T-helper 17 cell (primary cell): ENCODE measurements around the gene PCBD2. TPM values are rescaled to one million over a fixed set of nuclear protein-coding genes. Genes with fewer than 3 reads are reported as not detected.
A peak's percentile ranks its signal among the peaks of the same experiment; 100 is the strongest.
"Not testable (repeated sequence)": the region's sequence is repeated elsewhere in the genome, so short reads cannot be mapped to it uniquely, and the experiment has no call there.

Experiments
- ATAC-seq: fragments of 150-1000 bp; cut with Tn5 transposase; 2 replicates; pipeline ENCODE4 v1.10.0; 2021; ENCODE audit warnings: mild to moderate bottlenecking, moderate library complexity
- DNase-seq, 3 donors: peaks; one replicate each; pipeline versions ENCODE4 v3.0.0 to v3.0.0-alpha.2; 2020 to 2021
- H3K9me3 ChIP-seq: one replicate; pipeline ENCODE4 v1.7.0; 2013; ENCODE audit warnings: low read length, mild to moderate bottlenecking; ENCODE audit not compliant: control insufficient read depth, poor library complexity, severe bottlenecking
- H3K27ac Mint-ChIP-seq: one replicate; pipeline ENCODE4 v1.8.0; 2022; ENCODE audit warnings: mild to moderate bottlenecking, moderate library complexity, mixed read lengths
- H3K27me3 Mint-ChIP-seq: one replicate; pipeline ENCODE4 v1.8.0; 2022; ENCODE audit warnings: mixed read lengths
- H3K36me3 Mint-ChIP-seq: one replicate; pipeline ENCODE4 v1.8.0; 2022; ENCODE audit warnings: low read depth, mixed read lengths
- H3K4me1 Mint-ChIP-seq: one replicate; pipeline ENCODE4 v1.8.0; 2022; ENCODE audit warnings: mild to moderate bottlenecking, mixed read lengths
- H3K4me3 Mint-ChIP-seq: one replicate; pipeline ENCODE4 v1.8.0; 2022; ENCODE audit warnings: mild to moderate bottlenecking, moderate library complexity, mixed read lengths
- total RNA-seq, 4 donors: library from RNA in 2 of 4; stranded (reverse) in 2 of 4; gene quantifications; one replicate each; pipeline ENCODE4 v1.2.3 and lab custom pipeline; 2022 to 2026

The PCBD2 gene
- total RNA-seq, 2 donors from 2014 or later: 9.0 to 10.9 TPM

- ATAC-seq: no peak
- Mint-ChIP-seq H3K4me3 (no peak overlapping the region), H3K36me3 (peaks cover 3% of the 10 kb centered on the region), H3K27me3 (no peaks in the 10 kb centered on the region), H3K27ac (peak overlapping the region; percentile 81), H3K4me1 (peaks cover 23% of the 10 kb centered on the region)
- no peaks in the 10 kb centered on the region for H3K9me3 ChIP-seq
- DNase-seq: no peak
Measured at GRCh38 chr5:134887593-134888159, 17.3 kb upstream of the PCBD2 start.

- no peak overlapping the region for H3K27ac Mint-ChIP-seq
- peaks cover 3% of the 10 kb centered on the region for H3K36me3 Mint-ChIP-seq
- H3K27me3 Mint-ChIP-seq: no peaks in the 10 kb centered on the region
- no peak overlapping the region for H3K4me3 Mint-ChIP-seq
- H3K9me3 ChIP-seq: no peaks in the 10 kb centered on the region
- no peak for ATAC-seq
- no peak for DNase-seq
- H3K4me1 Mint-ChIP-seq: peaks cover 26% of the 10 kb centered on the region
Measured at GRCh38 chr5:134889335-134889734, 15.6 kb upstream of the PCBD2 start.

GRCh38 chr5:134891473-134891872 lies 13.5 kb upstream of the PCBD2 start:
- ATAC-seq: no peak

GRCh38 chr5:134892282-134892681 lies 12.6 kb upstream of the PCBD2 start:
- DNase-seq (no peak), ATAC-seq (no peak)
- H3K9me3 ChIP-seq: no peaks in the 10 kb centered on the region
- no peak overlapping the region for H3K4me3 Mint-ChIP-seq
- peaks cover 3% of the 10 kb centered on the region for H3K36me3 Mint-ChIP-seq
- H3K27me3 Mint-ChIP-seq: no peaks in the 10 kb centered on the region
- no peak overlapping the region for H3K27ac Mint-ChIP-seq
- H3K4me1 Mint-ChIP-seq: peaks cover 16% of the 10 kb centered on the region

More at GRCh38 chr5:134891473-134891872, 13.5 kb upstream of the PCBD2 start:
- Mint-ChIP-seq H3K4me1 (peaks cover 16% of the 10 kb centered on the region), H3K27ac (no peak overlapping the region), H3K4me3 (no peak overlapping the region), H3K36me3 (peaks cover 3% of the 10 kb centered on the region), H3K27me3 (no peaks in the 10 kb centered on the region)
- DNase-seq: no peak
- H3K9me3 ChIP-seq: no peaks in the 10 kb centered on the region

- H3K27ac Mint-ChIP-seq: peak overlapping the region; percentile 49
- ATAC-seq (no peak), DNase-seq (no peak)
- no peaks in the 10 kb centered on the region for H3K9me3 ChIP-seq
- no peaks in the 10 kb centered on the region for H3K27me3 Mint-ChIP-seq
- H3K4me1 Mint-ChIP-seq: peaks cover 12% of the 10 kb centered on the region
- peaks cover 3% of the 10 kb centered on the region for H3K36me3 Mint-ChIP-seq
- H3K4me3 Mint-ChIP-seq: no peak overlapping the region
Measured at GRCh38 chr5:134892926-134893325, 12.0 kb upstream of the PCBD2 start.

- peaks cover 3% of the 10 kb centered on the region for H3K36me3 Mint-ChIP-seq
- ATAC-seq: no peak
- H3K4me1 Mint-ChIP-seq: peaks cover 11% of the 10 kb centered on the region
- H3K9me3 ChIP-seq: no peaks in the 10 kb centered on the region
- DNase-seq: no peak
- no peak overlapping the region for H3K4me3 Mint-ChIP-seq
- H3K27ac Mint-ChIP-seq: peak overlapping the region; percentile 49
- no peaks in the 10 kb centered on the region for H3K27me3 Mint-ChIP-seq
Measured at GRCh38 chr5:134893748-134894505, 11.0 kb upstream of the PCBD2 start.

- H3K27ac Mint-ChIP-seq: peak overlapping the region; percentile 16
- H3K36me3 Mint-ChIP-seq: no peaks in the 10 kb centered on the region
- no peak for ATAC-seq
- H3K4me1 Mint-ChIP-seq: peaks cover 5% of the 10 kb centered on the region
- no peaks in the 10 kb centered on the region for H3K9me3 ChIP-seq
- no peak for DNase-seq
- no peaks in the 10 kb centered on the region for H3K27me3 Mint-ChIP-seq
- H3K4me3 Mint-ChIP-seq: no peak overlapping the region
Measured at GRCh38 chr5:134902071-134902801, 2.7 kb upstream of the PCBD2 start.

- H3K4me1 Mint-ChIP-seq: peaks cover 5% of the 10 kb centered on the region
- H3K9me3 ChIP-seq: no peaks in the 10 kb centered on the region
- peak; percentile 31 for ATAC-seq
- peak overlapping the region; percentile 95 for H3K4me3 Mint-ChIP-seq
- DNase-seq: peak; percentile 34 to 48 (median 44)
- H3K27me3 Mint-ChIP-seq: no peaks in the 10 kb centered on the region
- no peaks in the 10 kb centered on the region for H3K36me3 Mint-ChIP-seq
- peak overlapping the region; percentile 96 for H3K27ac Mint-ChIP-seq
Measured at GRCh38 chr5:134905246-134905996, 490 bp downstream of the PCBD2 start.

- H3K4me3 Mint-ChIP-seq: peak overlapping the region; percentile 55
- peaks cover 5% of the 10 kb centered on the region for H3K4me1 Mint-ChIP-seq
- H3K27ac Mint-ChIP-seq: peak overlapping the region; percentile 96
- H3K9me3 ChIP-seq: no peaks in the 10 kb centered on the region
- DNase-seq (no peak), ATAC-seq (no peak)
- H3K27me3 Mint-ChIP-seq: no peaks in the 10 kb centered on the region
- no peaks in the 10 kb centered on the region for H3K36me3 Mint-ChIP-seq
Measured at GRCh38 chr5:134906811-134907210, 1.9 kb downstream of the PCBD2 start.

- not testable (repeated sequence) for H3K27me3 Mint-ChIP-seq, DNase-seq, ATAC-seq, H3K9me3 ChIP-seq, H3K36me3 Mint-ChIP-seq, H3K27ac Mint-ChIP-seq, H3K4me1 Mint-ChIP-seq, H3K4me3 Mint-ChIP-seq
Measured at GRCh38 chr5:134910752-134911151, 5.8 kb downstream of the PCBD2 start.

- DNase-seq (no peak), ATAC-seq (no peak)
- Mint-ChIP-seq H3K4me1 (peaks cover 1% of the 10 kb centered on the region), H3K27me3 (no peaks in the 10 kb centered on the region), H3K27ac (no peak overlapping the region), H3K4me3 (no peak overlapping the region), H3K36me3 (no peaks in the 10 kb centered on the region)
- no peaks in the 10 kb centered on the region for H3K9me3 ChIP-seq
Measured at GRCh38 chr5:134911285-134912206, 6.6 kb downstream of the PCBD2 start.

GRCh38 chr5:134913254-134913653 lies 8.3 kb downstream of the PCBD2 start:
- Mint-ChIP-seq H3K27me3 (no peaks in the 10 kb centered on the region), H3K4me1 (peaks cover 10% of the 10 kb centered on the region), H3K36me3 (peaks cover 4% of the 10 kb centered on the region), H3K4me3 (no peak overlapping the region), H3K27ac (no peak overlapping the region)
- no peak for DNase-seq
- H3K9me3 ChIP-seq: no peaks in the 10 kb centered on the region
- ATAC-seq: no peak
